HEK293T (cell line): Measurements from ENCODE around the gene VSIG10L.

Experiments used
- FOXM1 ChIP-seq: fragments of 450-650 bp; IDR thresholded peaks from 2 replicates; pipeline ENCODE4 v1.6.1; 2017; ENCODE audit warnings: mild to moderate bottlenecking, borderline replicate concordance
- LEF1 ChIP-seq: fragments of 450-650 bp; IDR thresholded peaks from 2 replicates; pipeline ENCODE4 v1.6.1; 2017; ENCODE audit warnings: mild to moderate bottlenecking, borderline replicate concordance
- NFRKB ChIP-seq: fragments of 450-650 bp; IDR thresholded peaks from 2 replicates; pipeline ENCODE4 v1.6.1; 2016; ENCODE audit warnings: mild to moderate bottlenecking, moderate library complexity
- SP1 ChIP-seq: fragments of 450-650 bp; IDR thresholded peaks from 2 replicates; pipeline ENCODE4 v1.6.1; 2017
- SUZ12 ChIP-seq: fragments of 450-650 bp; IDR thresholded peaks from 2 replicates; pipeline ENCODE4 v1.6.1; 2016; ENCODE audit warnings: mild to moderate bottlenecking
- TARDBP ChIP-seq: fragments of 450-650 bp; IDR thresholded peaks from 2 replicates; pipeline ENCODE4 v1.6.1; 2016
- ZNF384 ChIP-seq: fragments of 450-650 bp; IDR thresholded peaks from 2 replicates; pipeline ENCODE4 v1.6.1; 2016

GRCh38 chr19:51365211-51365964 lies 23.4 kb upstream of the VSIG10L start:
- TF ChIP-seq FOXM1 (no peak), TARDBP (no peak), ZNF384 (no peak), SUZ12 (no peak), NFRKB (no peak), LEF1 (no peak), SP1 (no peak)
